OCI-LY3 (cell line): ENCODE results near the gene NCAPD3.

Source experiments
- EZH2phosphoT487 ChIP-seq: fragments of 200-600 bp; shearing (Covaris generic); IDR thresholded peaks from 2 replicates; pipeline ENCODE4 v1.6.1; 2018; ENCODE audit warnings: antibody characterized with exemption, mixed run types, low read depth
- TF ChIP-seq, protein P1 (sequence below): fragments of 200-600, 300-600 bp; sonication (generic); IDR thresholded peaks from 2 replicates; pipeline ENCODE4 v1.5.1; 2014; ENCODE audit warnings: antibody characterized with exemption, low read length, low read depth

DNA sequence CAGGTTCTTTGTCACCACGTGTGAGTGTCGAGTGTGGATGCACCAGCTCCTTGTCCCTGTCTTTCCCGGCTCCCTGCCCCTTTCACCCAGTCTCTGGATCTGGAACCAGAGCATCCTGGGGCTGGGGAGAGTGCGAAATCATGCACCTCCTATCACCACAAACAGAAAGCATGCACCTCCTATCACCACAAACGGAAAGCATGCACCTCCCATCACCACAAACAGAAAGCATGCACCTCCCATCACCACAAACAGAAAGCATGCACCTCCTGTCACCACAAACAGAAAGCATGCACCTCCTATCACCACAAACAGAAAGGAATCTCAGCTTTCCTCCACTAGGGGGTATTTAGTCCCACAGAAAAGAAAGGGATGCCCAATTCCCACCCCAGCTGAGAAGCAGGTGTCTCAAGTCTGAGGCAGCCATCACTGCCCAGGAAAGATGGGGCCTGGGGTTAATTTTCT is 46.5 kb upstream of the NCAPD3 start:
- TF ChIP-seq, protein P1, sequence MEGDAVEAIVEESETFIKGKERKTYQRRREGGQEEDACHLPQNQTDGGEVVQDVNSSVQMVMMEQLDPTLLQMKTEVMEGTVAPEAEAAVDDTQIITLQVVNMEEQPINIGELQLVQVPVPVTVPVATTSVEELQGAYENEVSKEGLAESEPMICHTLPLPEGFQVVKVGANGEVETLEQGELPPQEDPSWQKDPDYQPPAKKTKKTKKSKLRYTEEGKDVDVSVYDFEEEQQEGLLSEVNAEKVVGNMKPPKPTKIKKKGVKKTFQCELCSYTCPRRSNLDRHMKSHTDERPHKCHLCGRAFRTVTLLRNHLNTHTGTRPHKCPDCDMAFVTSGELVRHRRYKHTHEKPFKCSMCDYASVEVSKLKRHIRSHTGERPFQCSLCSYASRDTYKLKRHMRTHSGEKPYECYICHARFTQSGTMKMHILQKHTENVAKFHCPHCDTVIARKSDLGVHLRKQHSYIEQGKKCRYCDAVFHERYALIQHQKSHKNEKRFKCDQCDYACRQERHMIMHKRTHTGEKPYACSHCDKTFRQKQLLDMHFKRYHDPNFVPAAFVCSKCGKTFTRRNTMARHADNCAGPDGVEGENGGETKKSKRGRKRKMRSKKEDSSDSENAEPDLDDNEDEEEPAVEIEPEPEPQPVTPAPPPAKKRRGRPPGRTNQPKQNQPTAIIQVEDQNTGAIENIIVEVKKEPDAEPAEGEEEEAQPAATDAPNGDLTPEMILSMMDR: 0 out of 2 replicates have a peak, but pooled peaks have one; percentile 4
- TF ChIP-seq EZH2phosphoT487: no peak
